Esophagus muscularis mucosa (tissue), 3 donors: Measurements from ENCODE around the gene PPID.

Source experiments
- POLR2A ChIP-seq: fragments of 450-650 bp; IDR thresholded peaks from one replicate; pipeline ENCODE4 v1.6.1; 2017; ENCODE audit warnings: antibody characterized with exemption, moderate library complexity, mild to moderate bottlenecking, low read depth
- POLR2AphosphoS5 ChIP-seq, 2 donors: sonication (generic); formaldehyde crosslinking; IDR thresholded peaks; one replicate each; pipeline ENCODE4 v1.6.1; 2017; ENCODE audit warnings: antibody characterized with exemption in 2 of 2
- TF ChIP-seq, protein P1 (sequence below), 3 experiments: fragments of 200-600 bp in 2 of 3; fragments of 450-650 bp in 1 of 3; sonication (generic) in 2 of 3; IDR thresholded peaks; one replicate each; pipeline ENCODE4 v1.5.1; 2017 to 2019; ENCODE audit warnings: antibody characterized with exemption in 3 of 3, mild to moderate bottlenecking in 2 of 3, moderate library complexity in 1 of 3

- TF ChIP-seq, protein P1, sequence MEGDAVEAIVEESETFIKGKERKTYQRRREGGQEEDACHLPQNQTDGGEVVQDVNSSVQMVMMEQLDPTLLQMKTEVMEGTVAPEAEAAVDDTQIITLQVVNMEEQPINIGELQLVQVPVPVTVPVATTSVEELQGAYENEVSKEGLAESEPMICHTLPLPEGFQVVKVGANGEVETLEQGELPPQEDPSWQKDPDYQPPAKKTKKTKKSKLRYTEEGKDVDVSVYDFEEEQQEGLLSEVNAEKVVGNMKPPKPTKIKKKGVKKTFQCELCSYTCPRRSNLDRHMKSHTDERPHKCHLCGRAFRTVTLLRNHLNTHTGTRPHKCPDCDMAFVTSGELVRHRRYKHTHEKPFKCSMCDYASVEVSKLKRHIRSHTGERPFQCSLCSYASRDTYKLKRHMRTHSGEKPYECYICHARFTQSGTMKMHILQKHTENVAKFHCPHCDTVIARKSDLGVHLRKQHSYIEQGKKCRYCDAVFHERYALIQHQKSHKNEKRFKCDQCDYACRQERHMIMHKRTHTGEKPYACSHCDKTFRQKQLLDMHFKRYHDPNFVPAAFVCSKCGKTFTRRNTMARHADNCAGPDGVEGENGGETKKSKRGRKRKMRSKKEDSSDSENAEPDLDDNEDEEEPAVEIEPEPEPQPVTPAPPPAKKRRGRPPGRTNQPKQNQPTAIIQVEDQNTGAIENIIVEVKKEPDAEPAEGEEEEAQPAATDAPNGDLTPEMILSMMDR (IDR thresholded peaks at IDR 0.05): no peak
- TF ChIP-seq POLR2AphosphoS5 (IDR thresholded peaks at IDR 0.05) (no peak), POLR2A (no peak)
Observed at GRCh38 chr4:158769175-158769921, 46.2 kb upstream of the PPID start.
